Tibial nerve (tissue), 4 donors: ENCODE data around the gene RPL3. TPM values are rescaled to one million over a fixed set of nuclear protein-coding genes. Genes with fewer than 3 reads are reported as not detected.
"Not testable (repeated sequence)": the region's sequence is repeated elsewhere in the genome, so short reads cannot be mapped to it uniquely, and the experiment has no call there.

Experiments
- DNase-seq, 2 donors: peaks; one replicate each; pipeline ENCODE4 v3.0.0-alpha.2; 2019; ENCODE audit warnings: low spot score in 2 of 2
- H3K27ac ChIP-seq, 4 donors: fragments of 200-600 bp; sonication (generic) in 3 of 4; one replicate each; pipeline ENCODE4 v1.5.1; 2017 to 2019; ENCODE audit warnings: mild to moderate bottlenecking in 1 of 4
- H3K27me3 ChIP-seq, 2 donors: fragments of 200-600 bp; sonication (generic) in 1 of 2; one replicate each; pipeline versions ENCODE4 v1.5.1 to v1.6.0; 2017 to 2019
- H3K36me3 ChIP-seq, 3 donors: fragments of 200-600 bp; sonication (generic); one replicate each; pipeline ENCODE4 v1.5.1; 2018 to 2019
- H3K4me1 ChIP-seq, 4 donors: fragments of 200-600 bp; sonication (generic) in 3 of 4; one replicate each; pipeline ENCODE4 v1.5.1; 2017 to 2019
- H3K4me3 ChIP-seq, 4 donors: fragments of 200-600 bp; sonication (generic) in 3 of 4; one replicate each; pipeline ENCODE4 v1.5.1; 2017 to 2019; ENCODE audit warnings: mild to moderate bottlenecking in 1 of 4, moderate library complexity in 1 of 4
- H3K9me3 ChIP-seq, 4 donors: fragments of 200-600 bp; sonication (generic) in 3 of 4; one replicate each; pipeline ENCODE4 v1.5.1; 2017 to 2019
- CTCF ChIP-seq, 5 experiments: fragments of 200-600 bp in 3 of 5; fragments of 450-650 bp in 2 of 5; sonication (generic) in 3 of 5; IDR thresholded peaks; one replicate each; pipeline ENCODE4 v1.5.1; 2016 to 2019; ENCODE audit warnings: antibody characterized with exemption in 5 of 5, mild to moderate bottlenecking in 3 of 5, moderate library complexity in 2 of 5
- EP300 ChIP-seq, 2 donors: sonication (generic); formaldehyde crosslinking; IDR thresholded peaks; one replicate each; pipeline ENCODE4 v1.6.1; 2017; ENCODE audit warnings: antibody characterized with exemption in 2 of 2, mild to moderate bottlenecking in 1 of 2
- POLR2A ChIP-seq, 2 donors: fragments of 450-650 bp; IDR thresholded peaks; one replicate each; pipeline ENCODE4 v1.6.1; 2017; ENCODE audit warnings: antibody characterized with exemption in 2 of 2, mild to moderate bottlenecking in 2 of 2, moderate library complexity in 2 of 2
- WGBS, 2 donors: methylation state at CpG; one replicate each; pipeline ENCODE4 v1.1.5; 2018; 5-methylcytosine and 5-hydroxymethylcytosine counted together
- total RNA-seq, 4 donors: library from RNA; depleted of rRNA; stranded (reverse); fragments of >200 nt; gene quantifications; one replicate each; pipeline ENCODE4 v1.1.0, GENCODE V29; 2016

Gene RPL3
- total RNA-seq, 4 donors from 2014 or later, result 1,869 to 2,331 (median 1,970) TPM

DNA sequence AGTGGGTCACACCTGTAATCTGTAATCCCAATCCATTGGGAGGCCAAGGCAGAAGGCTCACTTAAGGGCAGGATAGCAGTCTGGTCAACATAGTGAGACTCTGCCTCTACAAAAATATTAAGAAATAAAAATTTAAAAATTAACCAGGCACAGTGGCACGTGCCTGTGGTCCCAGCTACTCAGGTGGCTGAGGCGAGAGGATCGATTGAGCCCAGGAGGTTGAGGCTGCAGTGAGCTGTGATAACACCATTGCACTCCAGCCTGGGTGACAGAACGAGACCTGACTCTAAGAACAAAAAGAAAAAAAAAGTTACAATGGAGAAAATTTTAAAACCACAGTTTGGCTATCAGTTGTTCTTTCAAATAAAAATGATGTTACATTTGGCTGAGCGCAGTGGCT lies 17.0 kb upstream of the RPL3 start:
- no peak overlapping the region for H3K4me3 ChIP-seq
- peaks cover 0 to 17% (median 0%) of the 10 kb centered on the region in 4 donors for H3K4me1 ChIP-seq
- no peak for TF ChIP-seq CTCF (IDR thresholded peaks at IDR 0.05)
- TF ChIP-seq POLR2A (IDR thresholded peaks at IDR 0.05), result no peak
- TF ChIP-seq EP300 (IDR thresholded peaks at IDR 0.05), result no peak
- H3K27ac ChIP-seq, result no peak overlapping the region
- H3K9me3 ChIP-seq, result no peaks in the 10 kb centered on the region
- no peaks in the 10 kb centered on the region for H3K27me3 ChIP-seq
- DNase-seq, result no peak
- WGBS, 2 donors, result 93 to 94% methylated on average over 5 of the region's 5 CpGs
- no peaks in the 10 kb centered on the region for H3K36me3 ChIP-seq

DNA sequence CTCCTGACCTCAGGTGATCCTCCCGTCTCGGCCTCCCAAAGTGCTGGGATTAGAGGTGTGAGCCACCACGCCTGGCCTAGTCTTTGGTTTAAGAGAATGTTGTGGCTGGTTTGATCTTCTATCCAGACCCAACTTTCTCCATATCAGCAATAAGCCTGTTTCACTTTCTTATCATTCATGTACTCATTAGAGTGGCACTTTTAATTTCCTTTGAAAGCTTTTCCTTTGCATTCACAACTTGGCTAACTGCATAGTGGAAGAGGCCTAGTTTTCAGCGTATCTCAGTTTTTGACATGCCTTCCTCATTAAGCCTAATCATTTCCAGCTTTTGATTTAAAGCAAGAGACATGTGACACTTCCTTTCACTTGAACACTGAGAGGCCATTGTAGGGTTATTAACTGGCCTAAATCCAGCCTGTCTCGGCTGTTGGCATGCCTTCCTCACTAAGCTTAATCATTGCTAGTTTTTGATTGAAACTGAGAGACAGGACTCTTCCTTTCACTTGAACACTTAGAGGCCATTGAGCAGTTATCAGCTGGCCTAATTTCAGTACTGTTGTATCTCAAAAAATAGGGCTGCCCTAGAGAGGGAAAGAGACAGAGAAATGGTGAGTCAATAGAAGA lies 13.1 kb upstream of the RPL3 start:
- Histone ChIP-seq H3K4me1 (peaks cover 0 to 20% (median 0%) of the 10 kb centered on the region in 4 donors), H3K27ac (peak overlapping the region in 3 of 4 donors; percentile 19 to 89 (median 71)), H3K9me3 (no peaks in the 10 kb centered on the region), H3K4me3 (no peak overlapping the region), H3K27me3 (no peaks in the 10 kb centered on the region), H3K36me3 (no peaks in the 10 kb centered on the region)
- TF ChIP-seq POLR2A (IDR thresholded peaks at IDR 0.05) (no peak), CTCF (IDR thresholded peaks at IDR 0.05) (no peak), EP300 (IDR thresholded peaks at IDR 0.05) (no peak)
- WGBS, 2 donors, result 40 to 41% methylated on average over 5 of the region's 5 CpGs
- DNase-seq, result no peak

DNA sequence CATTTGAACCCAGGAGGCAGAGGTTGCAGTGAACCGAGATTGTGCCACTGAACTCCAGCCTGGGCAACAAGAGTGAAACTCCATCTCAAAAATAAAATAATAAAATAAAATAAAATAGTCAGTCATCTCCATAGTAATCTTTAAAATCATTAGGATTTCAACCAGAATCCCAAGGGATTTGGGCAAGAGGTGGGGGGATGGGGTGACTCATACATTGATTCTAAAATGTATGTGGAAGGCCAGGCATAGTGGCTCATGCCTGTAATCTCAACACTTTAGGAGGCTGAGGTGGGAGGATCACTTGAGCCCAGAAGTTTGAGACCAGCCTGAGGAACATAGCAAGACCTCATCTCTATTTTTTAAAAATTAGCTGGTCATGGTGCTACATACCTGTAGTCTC lies 11.1 kb upstream of the RPL3 start:
- not testable (repeated sequence) for H3K36me3 ChIP-seq, H3K27me3 ChIP-seq, H3K9me3 ChIP-seq, H3K4me3 ChIP-seq, DNase-seq, H3K27ac ChIP-seq
- peaks cover 0 to 20% (median 0%) of the 10 kb centered on the region in 4 donors for H3K4me1 ChIP-seq
- WGBS, 2 donors, result 100% methylated on average over 1 of the region's 1 CpG

DNA sequence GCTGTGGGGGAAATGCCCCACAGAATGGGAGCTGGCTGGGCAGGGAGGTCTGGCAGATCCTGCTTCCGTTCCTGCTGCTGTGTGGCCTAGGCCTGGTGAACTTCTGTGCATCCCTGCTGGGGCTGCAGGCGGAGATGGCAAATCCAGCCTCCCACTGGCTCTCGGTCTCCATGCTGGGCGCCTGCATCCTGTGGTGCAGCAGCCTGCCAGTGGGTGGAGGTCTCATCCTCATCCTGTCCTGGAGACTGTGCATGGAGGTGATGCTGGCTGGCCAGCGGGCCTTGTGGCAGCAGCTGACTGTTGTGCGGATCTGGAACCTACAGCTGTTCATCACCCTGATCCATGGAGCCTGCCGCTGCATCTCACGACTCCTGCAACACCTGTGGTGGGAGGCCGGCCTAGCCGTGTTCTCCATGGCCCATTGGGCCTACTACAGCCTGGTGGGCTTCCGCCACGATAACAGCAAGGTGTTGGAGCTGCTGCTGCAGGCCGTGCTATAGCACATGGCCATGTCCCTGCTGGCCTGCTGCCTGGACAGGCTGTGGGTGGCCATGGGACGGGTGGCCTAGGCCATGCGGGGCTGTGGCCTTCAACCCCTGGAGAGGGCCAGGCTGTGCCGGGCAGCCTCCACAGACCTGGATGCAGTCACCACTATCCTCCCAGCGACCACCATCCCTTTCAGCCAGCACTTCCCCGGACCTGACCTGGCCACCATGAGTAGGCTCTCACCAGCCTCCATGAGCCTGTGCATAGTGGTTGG lies 8.8 kb upstream of the RPL3 start:
- Histone ChIP-seq H3K4me3 (no peak overlapping the region), H3K9me3 (no peaks in the 10 kb centered on the region), H3K27ac (no peak overlapping the region), H3K4me1 (peaks cover 0 to 20% (median 0%) of the 10 kb centered on the region in 4 donors), H3K36me3 (no peaks in the 10 kb centered on the region), H3K27me3 (no peaks in the 10 kb centered on the region)
- TF ChIP-seq POLR2A (IDR thresholded peaks at IDR 0.05) (no peak), EP300 (IDR thresholded peaks at IDR 0.05) (no peak), CTCF (IDR thresholded peaks at IDR 0.05) (no peak)
- WGBS, 2 donors, result 87 to 93% methylated on average over 11 to 13 of the region's 18 CpGs
- DNase-seq, result no peak

GRCh38 chr22:39325392-39325932 lies 6.0 kb upstream of the RPL3 start:
- H3K4me1 ChIP-seq, result peaks cover 0 to 4% (median 1%) of the 10 kb centered on the region in 4 donors
- no peak overlapping the region for H3K4me3 ChIP-seq
- DNase-seq, result no peak
- H3K9me3 ChIP-seq, result no peaks in the 10 kb centered on the region
- TF ChIP-seq POLR2A (IDR thresholded peaks at IDR 0.05) (no peak), EP300 (IDR thresholded peaks at IDR 0.05) (no peak), CTCF (IDR thresholded peaks at IDR 0.05) (no peak)
- H3K27ac ChIP-seq, result no peak overlapping the region
- H3K36me3 ChIP-seq, result no peaks in the 10 kb centered on the region
- H3K27me3 ChIP-seq, result no peaks in the 10 kb centered on the region
- 53 to 57% methylated on average over 2 of the region's 2 CpGs for WGBS, 2 donors

- 89 to 93% methylated on average over 24 of the region's 24 CpGs for WGBS, 2 donors
- not testable (repeated sequence) for H3K27me3 ChIP-seq, H3K9me3 ChIP-seq, DNase-seq
- H3K4me1 ChIP-seq, result peaks cover 0 to 36% (median 29%) of the 10 kb centered on the region in 4 donors
- peak overlapping the region in 2 of 4 donors; percentile 72 to 75 for H3K4me3 ChIP-seq
- peak overlapping the region in 3 of 4 donors; percentile 96 to 99 (median 97) for H3K27ac ChIP-seq
- H3K36me3 ChIP-seq, result peaks cover 2 to 26% (median 10%) of the 10 kb centered on the region in 3 donors
Measured at GRCh38 chr22:39320616-39321029, 1.2 kb upstream of the RPL3 start.
